Upper lobe of left lung (tissue), 4 donors: ENCODE data around the gene TLX3.

Experiments used
- CTCF ChIP-seq, 6 experiments: fragments of 450-650 bp in 4 of 6; fragments of 200-600 bp in 2 of 6; sonication (generic) in 2 of 6; IDR thresholded peaks; one replicate each; pipeline ENCODE4 v1.5.1; 2016 to 2019; ENCODE audit warnings: antibody characterized with exemption in 6 of 6
- POLR2AphosphoS5 ChIP-seq, 2 donors: sonication (generic); formaldehyde crosslinking; IDR thresholded peaks; one replicate each; pipeline ENCODE4 v1.5.1; 2017; ENCODE audit warnings: antibody characterized with exemption in 2 of 2

- TF ChIP-seq CTCF (IDR thresholded peaks at IDR 0.05) (no peak), POLR2AphosphoS5 (IDR thresholded peaks at IDR 0.05) (no peak)
These were observed 25.3 kb upstream of the TLX3 start for GRCh38 chr5:171283753-171284152.
